Peyer's patch (tissue), 4 donors: Measurements from ENCODE around the gene GGA3.

Source experiments
- CTCF ChIP-seq, 6 experiments: fragments of 450-650 bp in 4 of 6; fragments of 200-600 bp in 2 of 6; sonication (generic) in 1 of 6; IDR thresholded peaks; one replicate each; pipeline ENCODE4 v1.5.1; 2017 to 2019; ENCODE audit warnings: antibody characterized with exemption in 6 of 6, mild to moderate bottlenecking in 3 of 6, moderate library complexity in 1 of 6
- POLR2A ChIP-seq, 2 donors: fragments of 450-650 bp; IDR thresholded peaks; one replicate each; pipeline ENCODE4 v1.5.1; 2017; ENCODE audit warnings: antibody characterized with exemption in 2 of 2, mild to moderate bottlenecking in 2 of 2, moderate library complexity in 2 of 2

DNA sequence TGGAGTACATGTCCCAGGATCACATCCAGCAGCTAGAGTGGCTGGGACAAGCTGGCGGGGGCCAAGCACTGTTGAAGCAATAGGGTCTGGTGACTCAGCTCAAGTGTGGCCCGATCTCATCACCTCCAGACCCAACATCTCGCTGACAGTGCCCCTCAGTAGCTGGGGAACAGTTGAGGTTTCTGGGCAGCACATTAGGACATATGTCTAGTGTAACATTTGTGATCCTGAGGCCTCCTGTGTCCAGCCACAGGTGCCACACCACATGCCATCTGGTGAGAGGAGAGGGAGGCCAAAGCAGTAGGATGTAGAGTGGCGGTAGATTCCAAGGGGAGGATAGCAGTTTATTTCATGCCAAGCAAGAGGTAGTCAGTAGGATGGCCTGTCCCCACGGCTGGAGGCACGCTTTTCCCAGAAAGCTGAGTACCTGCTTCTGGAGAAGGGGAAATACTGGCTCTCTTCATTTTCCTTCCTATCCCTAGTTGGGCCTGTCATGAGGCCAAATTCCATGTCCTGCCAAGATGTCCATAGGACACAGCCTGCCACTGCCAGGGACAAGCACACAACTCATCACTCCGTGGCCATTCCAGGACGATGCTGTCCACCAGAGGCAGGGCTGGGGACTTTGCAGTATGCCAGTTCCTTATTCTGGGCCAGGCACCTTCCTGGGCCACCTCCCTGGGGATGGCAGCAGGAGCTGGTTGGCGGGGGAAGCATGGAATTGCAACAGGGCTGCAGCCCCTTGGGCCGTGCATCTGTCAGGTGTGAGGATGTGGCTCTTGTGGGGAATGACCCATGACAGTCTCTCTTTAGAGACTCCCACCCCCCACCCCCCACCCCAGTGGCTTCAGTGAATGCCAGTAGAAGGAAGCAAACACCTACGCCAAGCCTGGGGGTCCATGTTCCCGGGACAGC is 24.0 kb downstream of the GGA3 start:
- TF ChIP-seq POLR2A (IDR thresholded peaks at IDR 0.05) (no peak), CTCF (IDR thresholded peaks at IDR 0.05) (no peak)
